ENCODE data around the gene POLR2L.

Gene POLR2L

DNA sequence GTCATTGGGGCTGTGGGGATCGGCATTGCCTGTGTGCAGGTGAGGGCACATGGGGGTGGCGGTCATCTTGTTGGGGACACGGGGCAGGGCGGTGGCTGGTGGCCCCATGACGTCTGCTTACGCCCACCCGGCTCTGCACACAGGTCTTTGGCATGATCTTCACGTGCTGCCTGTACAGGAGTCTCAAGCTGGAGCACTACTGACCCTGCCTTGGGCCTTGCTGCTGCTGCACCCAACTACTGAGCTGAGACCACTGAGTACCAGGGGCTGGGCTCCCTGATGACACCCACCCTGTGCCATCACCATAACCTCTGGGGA lies 4.4 kb downstream of the POLR2L start:
- TF ChIP-seq, protein P1, sequence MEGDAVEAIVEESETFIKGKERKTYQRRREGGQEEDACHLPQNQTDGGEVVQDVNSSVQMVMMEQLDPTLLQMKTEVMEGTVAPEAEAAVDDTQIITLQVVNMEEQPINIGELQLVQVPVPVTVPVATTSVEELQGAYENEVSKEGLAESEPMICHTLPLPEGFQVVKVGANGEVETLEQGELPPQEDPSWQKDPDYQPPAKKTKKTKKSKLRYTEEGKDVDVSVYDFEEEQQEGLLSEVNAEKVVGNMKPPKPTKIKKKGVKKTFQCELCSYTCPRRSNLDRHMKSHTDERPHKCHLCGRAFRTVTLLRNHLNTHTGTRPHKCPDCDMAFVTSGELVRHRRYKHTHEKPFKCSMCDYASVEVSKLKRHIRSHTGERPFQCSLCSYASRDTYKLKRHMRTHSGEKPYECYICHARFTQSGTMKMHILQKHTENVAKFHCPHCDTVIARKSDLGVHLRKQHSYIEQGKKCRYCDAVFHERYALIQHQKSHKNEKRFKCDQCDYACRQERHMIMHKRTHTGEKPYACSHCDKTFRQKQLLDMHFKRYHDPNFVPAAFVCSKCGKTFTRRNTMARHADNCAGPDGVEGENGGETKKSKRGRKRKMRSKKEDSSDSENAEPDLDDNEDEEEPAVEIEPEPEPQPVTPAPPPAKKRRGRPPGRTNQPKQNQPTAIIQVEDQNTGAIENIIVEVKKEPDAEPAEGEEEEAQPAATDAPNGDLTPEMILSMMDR (IDR thresholded peaks at IDR 0.05; ENCODE audit: poor library complexity, severe bottlenecking), result no peak
- ATAC-seq (ENCODE audit: low read depth), result no peak
- Histone ChIP-seq H3K27ac (ENCODE audit: poor library complexity, severe bottlenecking) (peak overlapping the region; percentile 97), H3K4me1 (ENCODE audit: insufficient read depth, poor library complexity, severe bottlenecking) (peaks cover 14% of the 10 kb centered on the region), H3K9me3 (ENCODE audit: severe bottlenecking) (no peaks in the 10 kb centered on the region), H3K36me3 (ENCODE audit: low read depth) (peaks cover 56% of the 10 kb centered on the region), H3K4me3 (ENCODE audit: severe bottlenecking) (no peak overlapping the region), H3K27me3 (ENCODE audit: insufficient read depth, poor library complexity, severe bottlenecking) (no peaks in the 10 kb centered on the region)
- DNase-seq (ENCODE audit: low spot score), result no peak

DNA sequence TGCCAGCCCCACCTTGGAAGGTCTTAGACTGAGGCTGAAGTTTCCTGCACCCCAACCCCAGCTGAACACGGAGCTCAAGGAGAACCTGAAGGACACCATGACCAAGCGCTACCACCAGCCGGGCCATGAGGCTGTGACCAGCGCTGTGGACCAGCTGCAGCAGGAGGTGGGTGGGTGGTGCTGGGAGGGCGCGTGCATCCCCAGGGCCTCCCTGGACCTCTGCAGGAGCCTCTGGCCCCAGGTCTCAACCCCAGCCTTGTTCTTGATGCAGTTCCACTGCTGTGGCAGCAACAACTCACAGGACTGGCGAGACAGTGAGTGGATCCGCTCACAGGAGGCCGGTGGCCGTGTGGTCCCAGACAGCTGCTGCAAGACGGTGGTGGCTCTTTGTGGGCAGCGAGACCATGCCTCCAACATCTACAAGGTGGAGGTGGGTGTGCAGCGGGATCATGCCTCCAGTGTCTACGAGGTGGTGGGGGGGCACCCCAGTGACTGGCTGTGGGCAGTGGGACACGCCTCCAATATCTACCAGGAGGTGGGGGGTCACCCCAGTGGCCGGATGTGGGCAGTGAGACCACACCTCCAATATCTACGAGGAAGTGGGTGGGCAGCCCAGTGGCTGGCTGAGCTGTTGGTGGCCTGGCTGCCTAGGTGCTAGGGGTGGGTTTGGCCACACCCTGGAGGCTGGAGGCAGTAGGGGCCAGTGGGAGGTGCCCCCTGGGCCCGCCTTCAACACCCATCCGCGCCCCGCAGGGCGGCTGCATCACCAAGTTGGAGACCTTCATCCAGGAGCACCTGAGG lies 4.9 kb downstream of the POLR2L start:
- no peaks in the 10 kb centered on the region for H3K27me3 ChIP-seq (ENCODE audit: insufficient read depth, poor library complexity, severe bottlenecking)
- H3K4me1 ChIP-seq (ENCODE audit: insufficient read depth, poor library complexity, severe bottlenecking), result peaks cover 14% of the 10 kb centered on the region
- no peak for ATAC-seq (ENCODE audit: low read depth)
- TF ChIP-seq, protein P1 (IDR thresholded peaks at IDR 0.05; ENCODE audit: poor library complexity, severe bottlenecking), result no peak
- H3K9me3 ChIP-seq (ENCODE audit: severe bottlenecking), result no peaks in the 10 kb centered on the region
- no peak overlapping the region for H3K4me3 ChIP-seq (ENCODE audit: severe bottlenecking)
- peak overlapping the region; percentile 97 for H3K27ac ChIP-seq (ENCODE audit: poor library complexity, severe bottlenecking)
- DNase-seq (ENCODE audit: low spot score), result no peak
- H3K36me3 ChIP-seq (ENCODE audit: low read depth), result peaks cover 56% of the 10 kb centered on the region

DNA sequence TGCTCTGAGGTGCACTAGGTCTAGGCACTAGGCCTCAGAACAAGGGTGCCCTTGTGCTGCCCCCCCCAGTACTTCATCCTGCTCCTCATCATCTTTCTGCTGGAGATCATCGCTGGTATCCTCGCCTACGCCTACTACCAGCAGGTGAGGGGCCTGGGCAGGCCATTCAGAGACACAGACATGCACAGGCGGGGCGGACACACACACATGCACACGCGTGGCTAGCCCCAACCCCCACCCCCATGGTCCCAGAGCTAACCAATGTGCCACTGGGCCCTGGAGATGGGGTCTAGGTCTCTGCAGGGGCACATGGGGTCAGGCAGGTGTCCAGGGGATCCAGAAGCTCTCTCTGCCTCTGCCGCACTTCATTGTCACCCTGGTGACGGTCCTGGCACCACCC lies 5.6 kb downstream of the POLR2L start:
- Histone ChIP-seq H3K27me3 (ENCODE audit: insufficient read depth, poor library complexity, severe bottlenecking) (no peaks in the 10 kb centered on the region), H3K4me1 (ENCODE audit: insufficient read depth, poor library complexity, severe bottlenecking) (peaks cover 14% of the 10 kb centered on the region), H3K9me3 (ENCODE audit: severe bottlenecking) (no peaks in the 10 kb centered on the region), H3K27ac (ENCODE audit: poor library complexity, severe bottlenecking) (peak overlapping the region; percentile 97), H3K4me3 (ENCODE audit: severe bottlenecking) (no peak overlapping the region), H3K36me3 (ENCODE audit: low read depth) (peaks cover 56% of the 10 kb centered on the region)
- DNase-seq (ENCODE audit: low spot score) (no peak), ATAC-seq (ENCODE audit: low read depth) (no peak)
- TF ChIP-seq, protein P1 (IDR thresholded peaks at IDR 0.05; ENCODE audit: poor library complexity, severe bottlenecking), result no peak

DNA sequence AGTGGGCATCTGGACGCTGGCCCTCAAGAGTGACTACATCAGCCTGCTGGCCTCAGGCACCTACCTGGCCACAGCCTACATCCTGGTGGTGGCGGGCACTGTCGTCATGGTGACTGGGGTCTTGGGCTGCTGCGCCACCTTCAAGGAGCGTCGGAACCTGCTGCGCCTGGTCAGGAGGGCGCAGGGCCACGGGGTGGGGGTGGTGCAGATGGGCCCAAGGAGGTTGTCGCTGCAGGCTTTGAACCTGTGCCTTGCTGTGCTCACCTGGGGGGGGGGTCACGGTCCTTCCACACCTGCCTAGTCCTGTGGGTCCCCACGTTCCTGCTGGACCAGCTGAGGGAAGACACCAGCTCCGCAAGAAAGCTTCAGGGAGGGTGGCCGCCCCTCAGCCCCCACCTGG lies 6.1 kb downstream of the POLR2L start:
- Histone ChIP-seq H3K9me3 (ENCODE audit: severe bottlenecking) (no peaks in the 10 kb centered on the region), H3K27me3 (ENCODE audit: insufficient read depth, poor library complexity, severe bottlenecking) (no peaks in the 10 kb centered on the region), H3K36me3 (ENCODE audit: low read depth) (peaks cover 53% of the 10 kb centered on the region), H3K4me1 (ENCODE audit: insufficient read depth, poor library complexity, severe bottlenecking) (peaks cover 14% of the 10 kb centered on the region), H3K27ac (ENCODE audit: poor library complexity, severe bottlenecking) (peak overlapping the region; percentile 97), H3K4me3 (ENCODE audit: severe bottlenecking) (no peak overlapping the region)
- DNase-seq (ENCODE audit: low spot score) (no peak), ATAC-seq (ENCODE audit: low read depth) (no peak)
- TF ChIP-seq, protein P1 (IDR thresholded peaks at IDR 0.05; ENCODE audit: poor library complexity, severe bottlenecking), result no peak
